Activated CD8-positive, alpha-beta T cell treated with anti-CD3 and anti-CD28 coated beads, Interleukin-2, amount 10 ng/mL, durations not matched to agents 7 days and 5 days (primary cell): ENCODE data around the gene PSMF1. TPM values are rescaled to one million over a fixed set of nuclear protein-coding genes. Genes with fewer than 3 reads are reported as not detected.

Experiments used
- ATAC-seq: fragments of 150-1000 bp; cut with Tn5 transposase; one replicate; pipeline ENCODE4 v1.10.0; 2021; ENCODE audit warnings: moderate library complexity
- CTCF ChIA-PET: fragments of 350-600 bp; sonication (Branson Sonifier 250); formaldehyde crosslinking; loops from one replicate; lab custom pipeline; 2021; ENCODE audit warnings: antibody characterized with exemption; lab: Charles Lee
- POLR2A ChIA-PET: fragments of 350-600 bp; sonication (Branson Sonifier 250); formaldehyde crosslinking; loops from one replicate; lab custom pipeline; 2021; ENCODE audit warnings: antibody characterized with exemption; lab: Charles Lee
- DNase-seq: peaks from one replicate; pipeline ENCODE4 v3.0.0-alpha.2; 2020
- H3K27ac Mint-ChIP-seq: one replicate; pipeline ENCODE4 v1.8.0; 2021; ENCODE audit warnings: mild to moderate bottlenecking, mixed read lengths
- H3K27me3 Mint-ChIP-seq: one replicate; pipeline ENCODE4 v1.8.0; 2021; ENCODE audit warnings: low read depth, mixed read lengths
- H3K36me3 Mint-ChIP-seq: one replicate; pipeline ENCODE4 v1.8.0; 2021; ENCODE audit warnings: low read depth, mixed read lengths
- H3K4me1 Mint-ChIP-seq: one replicate; pipeline ENCODE4 v1.8.0; 2021; ENCODE audit warnings: low read depth, mixed read lengths
- H3K4me3 Mint-ChIP-seq: one replicate; pipeline ENCODE4 v1.8.0; 2021; ENCODE audit warnings: mild to moderate bottlenecking, mixed read lengths
- H3K9me3 Mint-ChIP-seq: one replicate; pipeline ENCODE4 v1.8.0; 2022; ENCODE audit warnings: mixed read lengths; ENCODE audit not compliant: insufficient read depth
- total RNA-seq, 2 experiments: library from RNA; stranded (reverse); gene quantifications; one replicate each; pipeline ENCODE4 v1.2.3, GENCODE V29; 2021

PSMF1 gene
- total RNA-seq, 2 experiments from 2014 or later: 138 to 150 TPM

DNA sequence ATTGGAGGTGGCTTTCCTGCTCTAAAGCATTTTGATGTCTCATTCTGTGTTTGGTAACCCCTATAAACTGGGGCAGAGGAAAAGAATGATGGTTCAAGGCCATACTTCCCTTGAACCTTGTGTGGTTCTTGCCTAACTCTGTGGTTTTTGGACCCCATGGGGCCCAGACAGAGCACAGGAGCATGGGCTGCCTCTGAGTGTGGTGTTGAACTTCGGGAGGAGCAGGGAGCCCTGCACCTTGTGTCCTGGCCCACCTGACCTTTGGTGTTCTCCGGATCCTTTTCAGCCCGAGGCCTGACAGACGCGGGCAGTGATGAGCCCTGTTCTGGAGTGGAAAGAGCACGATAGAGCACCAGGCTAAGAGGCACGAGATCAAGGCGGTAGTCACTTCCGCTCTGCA is 47.5 kb downstream of the PSMF1 start:
- no peaks in the 10 kb centered on the region for H3K4me1 Mint-ChIP-seq

DNA sequence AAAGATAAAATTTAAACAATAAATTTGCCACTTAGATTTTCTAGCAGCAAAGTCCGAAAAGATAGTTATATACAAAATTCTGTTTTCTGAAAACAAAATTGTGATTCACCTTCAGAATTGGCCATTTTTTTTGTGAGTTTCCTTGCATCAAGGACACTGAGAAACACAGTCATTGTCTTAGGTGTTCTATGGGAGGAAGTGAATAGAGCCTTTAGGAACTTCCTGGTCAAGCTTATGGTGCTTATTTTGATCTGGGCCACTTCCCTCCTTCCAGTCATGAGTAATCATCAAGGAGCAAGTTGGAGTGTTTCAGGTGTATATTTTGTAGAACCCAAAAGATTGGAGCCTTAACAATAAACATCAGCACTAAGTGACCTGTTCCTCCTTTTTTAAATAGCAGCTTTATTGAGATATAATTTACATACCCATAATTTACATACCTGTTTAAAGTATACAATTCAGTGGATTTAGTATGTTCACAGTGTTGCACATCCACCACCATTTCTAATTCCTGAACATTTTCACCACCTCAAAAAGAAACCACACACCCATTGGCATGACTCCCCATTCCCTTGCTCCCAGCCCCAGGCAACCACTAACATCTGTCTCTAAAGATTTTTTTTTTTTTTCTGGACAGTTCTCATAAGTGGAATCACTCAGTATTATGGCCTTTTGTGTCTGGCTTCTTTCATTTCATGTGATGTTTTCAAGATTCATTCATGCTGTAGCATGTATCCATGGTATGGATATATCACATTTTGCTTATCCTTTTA is 48.7 kb downstream of the PSMF1 start:
- ChIA-PET CTCF (no interaction called here), POLR2A (no interaction called here)
- no peaks in the 10 kb centered on the region for H3K27me3 Mint-ChIP-seq
- no peaks in the 10 kb centered on the region for H3K9me3 Mint-ChIP-seq
- no peak for DNase-seq
- no peak overlapping the region for H3K4me3 Mint-ChIP-seq
- ATAC-seq: no peak
- no peak overlapping the region for H3K27ac Mint-ChIP-seq
- H3K36me3 Mint-ChIP-seq: peaks cover 58% of the 10 kb centered on the region
- no peaks in the 10 kb centered on the region for H3K4me1 Mint-ChIP-seq

More for the DNA sequence above, 47.5 kb downstream of the PSMF1 start:
- no peak overlapping the region for H3K4me3 Mint-ChIP-seq
- no peaks in the 10 kb centered on the region for H3K27me3 Mint-ChIP-seq
- no peak overlapping the region for H3K27ac Mint-ChIP-seq
- POLR2A ChIA-PET: no interaction called here
- DNase-seq (peak; percentile 12), ATAC-seq (no peak)
- H3K36me3 Mint-ChIP-seq: peaks cover 59% of the 10 kb centered on the region
- H3K9me3 Mint-ChIP-seq: no peaks in the 10 kb centered on the region
- CTCF ChIA-PET: no interaction called here

DNA sequence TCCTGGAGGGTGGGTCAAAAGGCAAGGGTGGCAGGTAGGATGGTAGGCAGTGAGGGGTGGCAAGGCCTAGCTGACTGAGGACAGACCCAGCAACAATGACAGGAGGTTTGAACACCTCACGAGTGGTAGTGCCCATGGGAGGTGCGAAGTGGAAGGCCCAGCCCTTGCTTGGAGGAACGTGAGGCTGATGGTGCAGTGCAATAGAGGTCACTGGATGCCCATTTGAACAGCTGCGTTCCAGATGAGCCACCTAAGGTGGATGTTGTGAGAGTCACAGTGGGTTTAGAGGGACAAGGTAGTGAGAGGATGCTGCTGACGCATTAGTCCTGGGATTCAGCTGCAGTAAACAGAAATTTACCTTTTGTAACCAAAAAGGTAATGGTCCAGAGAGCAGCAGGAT is 50.8 kb downstream of the PSMF1 start:
- H3K4me1 Mint-ChIP-seq: no peaks in the 10 kb centered on the region

DNA sequence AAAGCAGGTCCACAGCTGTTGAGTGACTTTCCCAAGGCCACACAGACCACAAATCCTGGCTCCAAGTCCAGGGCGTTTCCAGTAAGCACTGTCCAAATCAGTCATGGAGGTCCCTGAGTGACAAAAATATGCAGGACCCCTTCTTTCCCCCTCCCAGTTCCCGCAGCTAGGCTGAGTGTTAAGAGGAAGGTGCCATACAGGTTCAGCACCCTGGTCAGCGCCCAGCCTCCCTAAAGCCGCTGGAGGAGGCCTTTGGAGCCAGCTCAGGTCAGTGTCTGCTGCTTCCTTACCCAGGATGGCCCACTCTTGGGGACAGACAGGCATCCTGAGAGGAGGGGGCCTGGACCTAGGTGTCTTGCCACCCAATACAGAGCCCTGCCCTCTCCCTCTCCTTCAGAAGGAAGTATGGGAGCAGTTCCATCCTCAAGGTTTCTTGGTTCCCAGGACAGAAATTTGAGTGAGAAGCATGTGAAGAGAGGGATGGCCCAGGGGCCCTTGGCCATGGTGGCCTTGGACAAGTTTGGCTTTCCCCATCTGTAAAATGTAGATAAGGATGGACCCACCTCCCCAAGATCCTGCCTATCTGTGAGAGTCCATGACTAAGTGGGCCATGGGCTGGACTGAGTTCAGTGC is 53.2 kb downstream of the PSMF1 start:
- Mint-ChIP-seq H3K4me3 (no peak overlapping the region), H3K4me1 (no peaks in the 10 kb centered on the region), H3K36me3 (peaks cover 39% of the 10 kb centered on the region), H3K27me3 (no peaks in the 10 kb centered on the region), H3K27ac (no peak overlapping the region), H3K9me3 (no peaks in the 10 kb centered on the region)
- DNase-seq: peak; percentile 43
- peak; percentile 39 for ATAC-seq
- CTCF ChIA-PET: no interaction called here
- POLR2A ChIA-PET: interaction anchor here (0.7 kb wide), 1 partner anchor 31 kb away, joined by 3 read pairs; no protein-coding TSS in a partner anchor

More for the DNA sequence above, 50.8 kb downstream of the PSMF1 start:
- H3K9me3 Mint-ChIP-seq: no peaks in the 10 kb centered on the region
- peaks cover 56% of the 10 kb centered on the region for H3K36me3 Mint-ChIP-seq
- no peaks in the 10 kb centered on the region for H3K27me3 Mint-ChIP-seq
- ChIA-PET POLR2A (no interaction called here), CTCF (no interaction called here)
- ATAC-seq (no peak), DNase-seq (no peak)
- no peak overlapping the region for H3K4me3 Mint-ChIP-seq
- H3K27ac Mint-ChIP-seq: no peak overlapping the region

DNA sequence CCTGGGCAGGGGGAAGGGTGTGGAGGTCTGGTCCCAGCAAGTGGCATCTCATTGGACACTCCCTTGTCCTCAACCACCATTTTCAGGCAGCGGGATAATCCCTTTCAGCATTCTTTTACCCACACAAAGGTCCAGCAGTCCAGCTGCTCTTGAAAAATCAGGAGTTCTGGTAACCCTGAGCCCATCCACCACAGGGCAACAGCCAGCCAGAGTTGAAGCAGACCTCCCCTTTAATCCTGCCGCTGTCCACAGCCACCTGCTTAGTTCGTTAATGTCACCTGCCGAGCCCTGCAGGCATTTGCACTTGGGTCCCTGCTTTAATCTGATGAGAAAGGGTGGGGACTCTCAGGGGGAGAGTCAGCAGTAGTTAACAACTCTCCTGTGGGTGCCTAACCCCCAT is 55.3 kb downstream of the PSMF1 start:
- ChIA-PET POLR2A (no interaction called here), CTCF (no interaction called here)
- Mint-ChIP-seq H3K9me3 (no peaks in the 10 kb centered on the region), H3K36me3 (peaks cover 20% of the 10 kb centered on the region), H3K27me3 (no peaks in the 10 kb centered on the region), H3K4me1 (no peaks in the 10 kb centered on the region), H3K4me3 (no peak overlapping the region), H3K27ac (no peak overlapping the region)
- ATAC-seq (no peak), DNase-seq (no peak)

DNA sequence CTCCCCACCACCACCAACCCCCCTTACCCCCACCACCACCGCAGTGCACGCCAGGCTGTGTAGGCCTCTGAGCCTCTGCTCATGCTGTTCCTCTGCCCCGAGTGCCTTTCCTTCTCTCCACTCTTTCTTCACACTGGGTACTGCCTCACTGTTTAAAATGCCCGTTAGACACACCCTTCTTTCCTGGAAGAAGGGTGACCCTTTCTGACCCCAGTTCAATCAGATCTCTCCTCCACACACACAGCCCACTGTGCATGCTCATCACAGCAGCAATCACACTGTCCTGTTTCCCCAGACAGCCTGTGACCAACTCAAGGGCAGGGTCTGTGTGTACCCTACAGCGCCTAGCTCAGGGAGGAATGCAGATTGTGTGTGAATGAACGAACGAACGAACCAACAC is 56.4 kb downstream of the PSMF1 start:
- CTCF ChIA-PET: interaction anchor here (4.1 kb wide), 1 partner anchor 12 kb away, joined by 11 read pairs; no protein-coding TSS in a partner anchor
- Mint-ChIP-seq H3K4me3 (no peak overlapping the region), H3K27ac (no peak overlapping the region), H3K9me3 (no peaks in the 10 kb centered on the region), H3K36me3 (peaks cover 18% of the 10 kb centered on the region), H3K27me3 (no peaks in the 10 kb centered on the region), H3K4me1 (no peaks in the 10 kb centered on the region)
- POLR2A ChIA-PET: interaction anchor here (1.1 kb wide), 1 partner anchor 38 kb away, joined by 3 read pairs; no protein-coding TSS in a partner anchor
- ATAC-seq: no peak
- DNase-seq: no peak

DNA sequence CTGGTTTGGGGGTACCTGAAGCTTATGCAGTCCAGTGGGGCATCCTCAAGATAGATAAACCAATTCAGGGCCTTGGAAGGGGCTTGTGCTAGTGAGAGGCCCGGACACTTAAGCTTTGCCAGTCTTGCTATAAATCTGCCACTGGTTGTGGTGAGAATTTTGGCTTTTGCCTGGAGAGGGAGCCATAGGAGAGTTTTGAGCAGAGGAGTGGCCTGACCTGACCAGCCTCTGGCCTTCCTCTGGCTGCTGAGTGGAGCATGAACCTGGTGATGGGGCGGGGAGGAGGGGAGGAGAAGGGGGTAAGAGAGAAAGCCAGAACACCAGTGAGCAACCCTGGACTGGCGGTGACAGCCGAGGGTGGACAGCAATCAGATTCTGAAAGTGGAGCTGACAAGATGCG is 59.3 kb downstream of the PSMF1 start:
- H3K4me3 Mint-ChIP-seq: no peak overlapping the region
- H3K36me3 Mint-ChIP-seq: peaks cover 6% of the 10 kb centered on the region
- H3K4me1 Mint-ChIP-seq: no peaks in the 10 kb centered on the region
- DNase-seq (no peak), ATAC-seq (no peak)
- no peaks in the 10 kb centered on the region for H3K9me3 Mint-ChIP-seq
- H3K27me3 Mint-ChIP-seq: peaks cover 2% of the 10 kb centered on the region
- no peak overlapping the region for H3K27ac Mint-ChIP-seq
- ChIA-PET POLR2A (no interaction called here), CTCF (interaction anchor here (4.1 kb wide), 1 partner anchor 9 kb away, joined by 11 read pairs; no protein-coding TSS in a partner anchor)

DNA sequence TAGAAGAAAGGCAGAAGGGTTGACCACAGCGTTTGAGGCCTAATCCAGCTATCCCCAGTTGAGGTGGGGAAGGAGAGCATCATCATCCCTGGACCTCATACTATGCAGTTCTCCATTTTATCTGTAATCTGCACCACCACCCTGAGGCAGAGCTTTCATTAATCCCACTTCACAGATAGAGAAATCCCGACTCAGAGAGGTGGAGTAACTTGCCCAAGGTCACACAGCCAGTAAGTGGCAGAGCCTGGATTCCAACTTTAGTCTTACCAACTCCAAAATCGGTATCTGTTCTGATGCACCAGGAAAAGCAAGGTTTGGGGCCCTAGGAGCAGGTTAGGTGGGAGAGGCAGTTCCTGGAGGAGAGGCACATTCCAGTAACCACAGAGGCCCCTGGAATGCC is 59.7 kb downstream of the PSMF1 start:
- no peaks in the 10 kb centered on the region for H3K9me3 Mint-ChIP-seq
- POLR2A ChIA-PET: no interaction called here
- CTCF ChIA-PET: interaction anchor here (4.1 kb wide), 1 partner anchor 8 kb away, joined by 11 read pairs; no protein-coding TSS in a partner anchor

DNA sequence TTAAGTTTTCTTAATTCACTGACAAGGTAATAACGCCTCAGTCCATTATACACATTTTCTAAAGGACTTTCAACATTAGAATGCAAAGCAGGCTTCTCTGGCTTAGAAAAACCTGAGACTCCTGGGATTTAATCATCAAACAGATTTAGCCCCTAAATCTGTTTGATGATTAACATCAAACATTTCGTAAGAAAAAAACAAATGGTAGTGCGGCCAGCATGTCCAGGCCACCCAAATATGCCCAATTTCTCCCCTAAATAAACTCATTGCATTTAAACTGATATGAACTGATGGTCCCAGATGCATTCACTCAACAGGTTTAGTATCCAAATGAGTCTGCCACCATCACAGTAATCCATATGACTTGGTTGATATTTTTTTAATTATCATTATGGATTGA is 60.2 kb downstream of the PSMF1 start:
- Mint-ChIP-seq H3K9me3 (no peaks in the 10 kb centered on the region), H3K27ac (no peak overlapping the region), H3K36me3 (peaks cover 4% of the 10 kb centered on the region), H3K4me1 (no peaks in the 10 kb centered on the region), H3K4me3 (no peak overlapping the region), H3K27me3 (peaks cover 10% of the 10 kb centered on the region)
- POLR2A ChIA-PET: no interaction called here
- DNase-seq (no peak), ATAC-seq (no peak)
- CTCF ChIA-PET: interaction anchor here (1.1 to 4.1 kb wide), 2 partner anchors 8 to 70 kb away, joined by 4 to 11 read pairs; no protein-coding TSS in a partner anchor

More for the DNA sequence above, 59.7 kb downstream of the PSMF1 start:
- Mint-ChIP-seq H3K4me3 (no peak overlapping the region), H3K36me3 (peaks cover 4% of the 10 kb centered on the region), H3K27me3 (peaks cover 5% of the 10 kb centered on the region), H3K4me1 (no peaks in the 10 kb centered on the region), H3K27ac (no peak overlapping the region)
- no peak for DNase-seq
- no peak for ATAC-seq

DNA sequence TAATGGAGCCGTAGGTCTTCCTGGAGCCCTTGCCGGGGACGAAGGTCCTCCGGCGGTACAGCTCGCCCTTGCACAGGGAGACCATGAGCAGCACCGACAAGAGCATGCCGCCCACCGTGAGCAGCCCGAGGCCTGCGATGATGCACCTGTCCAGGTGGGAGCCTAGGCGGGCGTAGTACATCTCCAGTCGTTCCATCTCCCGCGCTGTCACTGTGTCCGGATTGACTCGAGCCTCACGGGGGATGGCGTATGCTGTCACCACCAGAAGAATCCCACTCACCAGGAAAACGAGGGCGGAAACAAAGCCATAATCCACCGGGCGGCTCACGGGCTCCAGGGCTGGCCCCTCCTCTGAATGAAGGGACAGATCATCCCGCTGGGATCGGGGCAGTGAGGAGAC is 62.5 kb downstream of the PSMF1 start:
- Mint-ChIP-seq H3K4me1 (peaks cover 8% of the 10 kb centered on the region), H3K36me3 (no peaks in the 10 kb centered on the region), H3K27me3 (peaks cover 23% of the 10 kb centered on the region), H3K4me3 (no peak overlapping the region), H3K27ac (no peak overlapping the region), H3K9me3 (no peaks in the 10 kb centered on the region)
- POLR2A ChIA-PET: no interaction called here
- ATAC-seq: no peak
- DNase-seq: no peak
- CTCF ChIA-PET: no interaction called here

DNA sequence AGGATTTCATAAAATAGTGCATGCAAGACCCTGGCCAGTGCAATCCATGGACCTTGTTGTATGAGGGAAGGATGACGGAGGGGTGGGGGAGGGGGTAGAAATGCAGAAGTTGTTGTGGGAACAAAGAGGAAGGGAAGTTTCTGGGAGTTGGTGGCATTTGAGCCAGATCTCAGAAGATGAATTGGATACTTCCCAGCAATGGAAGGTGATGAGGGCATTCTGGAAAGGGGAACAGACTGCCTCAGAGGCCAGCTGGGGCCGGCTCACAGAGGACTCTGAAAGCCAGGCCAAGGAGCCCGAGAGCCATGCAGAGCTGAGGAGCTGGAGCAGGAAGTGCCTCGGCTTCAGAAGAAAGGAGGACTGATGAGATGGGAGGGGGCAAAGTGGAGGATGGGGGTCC is 63.7 kb downstream of the PSMF1 start:
- Mint-ChIP-seq H3K4me1 (peaks cover 11% of the 10 kb centered on the region), H3K4me3 (no peak overlapping the region), H3K36me3 (no peaks in the 10 kb centered on the region), H3K27ac (no peak overlapping the region), H3K9me3 (no peaks in the 10 kb centered on the region), H3K27me3 (peaks cover 26% of the 10 kb centered on the region)
- ATAC-seq: no peak
- POLR2A ChIA-PET: no interaction called here
- no peak for DNase-seq
- CTCF ChIA-PET: interaction anchor here (0.8 kb wide), 1 partner anchor 879 kb away, joined by 4 read pairs; no protein-coding TSS in a partner anchor

DNA sequence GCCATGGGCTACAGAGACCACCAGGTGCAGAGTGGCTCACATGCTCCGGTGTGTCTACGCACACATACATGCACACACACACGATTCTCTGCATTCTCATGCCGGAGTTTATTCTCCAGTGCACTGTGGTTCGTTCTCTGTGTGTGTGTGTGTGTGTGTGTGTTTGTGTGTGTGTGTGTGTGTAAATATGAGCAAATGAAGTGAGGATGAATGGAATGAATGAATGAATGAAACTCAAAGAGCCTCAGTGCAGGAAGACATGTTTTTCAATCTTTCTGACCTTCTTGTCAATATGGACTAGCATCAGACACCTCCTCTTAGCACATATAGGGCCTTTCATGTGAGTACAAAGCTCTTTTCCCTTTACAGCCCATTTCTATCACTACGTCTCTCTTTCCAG is 64.8 kb downstream of the PSMF1 start:
- H3K4me1 Mint-ChIP-seq: peaks cover 11% of the 10 kb centered on the region
- H3K9me3 Mint-ChIP-seq: no peaks in the 10 kb centered on the region
- POLR2A ChIA-PET: no interaction called here
- ATAC-seq (no peak), DNase-seq (no peak)
- CTCF ChIA-PET: no interaction called here
- H3K4me3 Mint-ChIP-seq: no peak overlapping the region
- peaks cover 26% of the 10 kb centered on the region for H3K27me3 Mint-ChIP-seq
- no peaks in the 10 kb centered on the region for H3K36me3 Mint-ChIP-seq
- no peak overlapping the region for H3K27ac Mint-ChIP-seq
